Hepatocyte (in vitro differentiated cells): ENCODE data around the gene PTPRM. TPM values are rescaled to one million over a fixed set of nuclear protein-coding genes. Genes with fewer than 3 reads are reported as not detected.

Experiments used
- DNase-seq: peaks from one replicate; pipeline ENCODE4 v3.0.0-alpha.2; 2016; ENCODE audit warnings: low spot score
- H2AFZ ChIP-seq: fragments of 200-600 bp; sonication (generic); 2 replicates; pipeline ENCODE4 v1.6.0; 2016; ENCODE audit warnings: antibody characterized with exemption, mild to moderate bottlenecking
- H3K27ac ChIP-seq: fragments of 200-600 bp; sonication (generic); 2 replicates; pipeline ENCODE4 v1.5.1; 2016; ENCODE audit warnings: mild to moderate bottlenecking
- H3K27me3 ChIP-seq: fragments of 200-600 bp; sonication (generic); 2 replicates; pipeline ENCODE4 v1.6.1; 2016
- H3K36me3 ChIP-seq: fragments of 200-600 bp; sonication (generic); replicated peaks from 2 replicates; pipeline ENCODE4 v1.5.1; 2016; ENCODE audit warnings: low read depth; ENCODE audit not compliant: insufficient read depth
- H3K4me1 ChIP-seq: fragments of 200-600 bp; sonication (generic); 2 replicates; pipeline ENCODE4 v1.5.1; 2016; ENCODE audit warnings: mild to moderate bottlenecking, moderate library complexity; ENCODE audit not compliant: insufficient read depth
- H3K4me2 ChIP-seq: fragments of 200-600 bp; sonication (generic); 2 replicates; pipeline ENCODE4 v1.6.0; 2016
- H3K4me3 ChIP-seq: fragments of 200-600 bp; sonication (generic); 2 replicates; pipeline ENCODE4 v1.5.1; 2016; ENCODE audit warnings: mild to moderate bottlenecking
- H3K79me2 ChIP-seq: fragments of 200-600 bp; sonication (generic); 2 replicates; pipeline ENCODE4 v1.6.0; 2017; ENCODE audit warnings: mild to moderate bottlenecking
- H3K9me2 ChIP-seq: fragments of 200-600 bp; sonication (generic); replicated peaks from 2 replicates; pipeline ENCODE4 v1.6.0; 2017; ENCODE audit warnings: mild to moderate bottlenecking; ENCODE audit not compliant: insufficient read depth
- H3K9me3 ChIP-seq: fragments of 200-600 bp; sonication (generic); 2 replicates; pipeline ENCODE4 v1.5.1; 2016; ENCODE audit warnings: low read depth, mild to moderate bottlenecking
- H4K20me1 ChIP-seq: fragments of 200-600 bp; sonication (generic); 2 replicates; pipeline ENCODE4 v1.6.0; 2016; ENCODE audit warnings: mild to moderate bottlenecking; ENCODE audit not compliant: insufficient read depth, poor library complexity, severe bottlenecking
- EZH2 ChIP-seq: fragments of 200-600 bp; sonication (generic); IDR thresholded peaks from 2 replicates; pipeline ENCODE4 v1.6.1; 2016; ENCODE audit warnings: antibody characterized with exemption, mild to moderate bottlenecking, borderline replicate concordance
- EZH2phosphoT487 ChIP-seq: fragments of 200-600 bp; sonication (generic); IDR thresholded peaks from one replicate; pipeline ENCODE4 v1.6.1; 2018; ENCODE audit warnings: antibody characterized with exemption, mild to moderate bottlenecking, low read depth, moderate library complexity; ENCODE audit not compliant: unreplicated experiment, severe bottlenecking
- WGBS: methylation state at CpG from one replicate; pipeline ENCODE4 v1.1.6; 2016; ENCODE audit warnings: low lambda C conversion rate; ENCODE audit errors: missing lambda C conversion rate; 5-methylcytosine and 5-hydroxymethylcytosine counted together
- polyA plus RNA-seq: library from polyadenylated mRNA; unstranded; fragments of >200 nt; fragmentation: Nextera tagmentation; extraction: Ambion mirVana; gene quantifications from 2 replicates; pipeline ENCODE4 v1.2.1, GENCODE V29; 2016
- total RNA-seq: library from RNA; depleted of rRNA; stranded (reverse); fragments of >200 nt; gene quantifications from 2 replicates; pipeline ENCODE4 v1.2.3, GENCODE V29; 2014
- TF ChIP-seq, protein P1 (sequence below): fragments of 200-600 bp; sonication (generic); IDR thresholded peaks from 2 replicates; pipeline ENCODE4 v1.5.1; 2016; ENCODE audit warnings: antibody characterized with exemption, mild to moderate bottlenecking; ENCODE audit not compliant: poor library complexity

PTPRM gene
- total and polyA plus RNA-seq, 2 experiments from 2014 or later = 26.1 to 47.4 TPM

DNA sequence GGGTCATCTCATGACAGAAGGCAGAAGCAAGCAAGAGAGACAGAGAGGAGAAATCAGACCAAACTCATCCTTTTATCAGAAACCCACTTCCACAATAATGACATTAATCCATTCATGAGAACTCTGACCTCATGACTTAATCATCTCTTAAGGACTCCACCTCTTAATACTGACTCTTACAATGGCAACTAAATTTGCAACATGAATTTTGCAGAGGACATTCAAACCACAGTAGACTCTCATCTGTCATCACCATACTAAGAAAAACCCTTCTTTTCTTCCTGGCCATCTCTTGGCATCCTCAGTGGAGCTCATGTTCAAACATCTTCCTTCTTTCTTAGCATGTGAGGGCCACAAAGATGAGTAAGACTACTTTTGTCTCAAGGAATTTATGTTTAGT lies 565.9 kb downstream of the PTPRM start:
- H2AFZ ChIP-seq = no peak overlapping the region
- no peak for DNase-seq
- no peaks in the 10 kb centered on the region for H3K79me2 ChIP-seq
- no peaks in the 10 kb centered on the region for H3K36me3 ChIP-seq
- no peaks in the 10 kb centered on the region for H3K27me3 ChIP-seq
- H3K27ac ChIP-seq = no peak overlapping the region
- no peaks in the 10 kb centered on the region for H3K4me1 ChIP-seq
- H3K9me3 ChIP-seq = no peaks in the 10 kb centered on the region
- no peak overlapping the region for H3K4me2 ChIP-seq
- TF ChIP-seq, protein P1, sequence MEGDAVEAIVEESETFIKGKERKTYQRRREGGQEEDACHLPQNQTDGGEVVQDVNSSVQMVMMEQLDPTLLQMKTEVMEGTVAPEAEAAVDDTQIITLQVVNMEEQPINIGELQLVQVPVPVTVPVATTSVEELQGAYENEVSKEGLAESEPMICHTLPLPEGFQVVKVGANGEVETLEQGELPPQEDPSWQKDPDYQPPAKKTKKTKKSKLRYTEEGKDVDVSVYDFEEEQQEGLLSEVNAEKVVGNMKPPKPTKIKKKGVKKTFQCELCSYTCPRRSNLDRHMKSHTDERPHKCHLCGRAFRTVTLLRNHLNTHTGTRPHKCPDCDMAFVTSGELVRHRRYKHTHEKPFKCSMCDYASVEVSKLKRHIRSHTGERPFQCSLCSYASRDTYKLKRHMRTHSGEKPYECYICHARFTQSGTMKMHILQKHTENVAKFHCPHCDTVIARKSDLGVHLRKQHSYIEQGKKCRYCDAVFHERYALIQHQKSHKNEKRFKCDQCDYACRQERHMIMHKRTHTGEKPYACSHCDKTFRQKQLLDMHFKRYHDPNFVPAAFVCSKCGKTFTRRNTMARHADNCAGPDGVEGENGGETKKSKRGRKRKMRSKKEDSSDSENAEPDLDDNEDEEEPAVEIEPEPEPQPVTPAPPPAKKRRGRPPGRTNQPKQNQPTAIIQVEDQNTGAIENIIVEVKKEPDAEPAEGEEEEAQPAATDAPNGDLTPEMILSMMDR = no peak
- TF ChIP-seq EZH2phosphoT487 (no peak), EZH2 (no peak)
- no peak overlapping the region for H3K4me3 ChIP-seq
- no peaks in the 10 kb centered on the region for H3K9me2 ChIP-seq
- no peaks in the 10 kb centered on the region for H4K20me1 ChIP-seq

DNA sequence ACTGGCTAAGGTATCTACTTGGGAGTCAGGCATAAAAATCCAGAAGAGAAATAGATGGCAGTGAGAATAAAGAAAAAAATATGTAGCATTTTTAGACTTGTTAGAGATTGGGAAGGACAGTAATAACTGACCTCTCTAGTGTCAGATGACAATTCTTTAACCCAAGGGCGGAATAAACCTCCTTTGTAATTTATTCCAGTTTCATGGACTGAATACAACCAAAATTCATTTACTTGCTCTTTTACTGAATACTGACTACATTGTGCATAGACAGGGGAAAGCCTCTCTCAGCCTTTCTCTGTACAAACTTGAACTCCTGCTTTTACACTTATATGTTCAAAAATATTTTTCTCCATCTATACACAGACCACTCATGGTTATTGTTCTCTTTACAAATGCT lies 566.8 kb downstream of the PTPRM start:
- H3K9me3 ChIP-seq = no peaks in the 10 kb centered on the region

DNA sequence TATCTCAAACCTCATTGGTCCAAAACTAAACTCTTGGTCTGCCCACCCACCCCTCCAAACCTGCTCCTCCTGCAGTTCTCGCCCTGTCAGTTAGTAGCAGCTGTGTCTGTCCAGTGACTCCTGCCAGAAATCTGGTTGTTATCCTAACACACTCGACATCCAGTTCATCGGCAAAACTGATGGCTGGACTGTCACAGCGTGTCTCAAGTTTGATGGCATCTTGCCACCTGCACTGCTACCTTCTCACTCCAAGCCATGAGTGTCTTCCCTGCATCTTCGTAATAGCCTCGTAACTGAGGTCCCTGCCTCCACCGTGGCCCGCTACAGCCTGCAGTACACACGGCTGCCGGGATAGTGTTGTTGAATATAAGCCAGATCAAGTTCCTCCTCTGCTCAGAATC lies 572.0 kb downstream of the PTPRM start:
- no peaks in the 10 kb centered on the region for H4K20me1 ChIP-seq
- H3K4me2 ChIP-seq = no peak overlapping the region
- no peak for DNase-seq
- no peak overlapping the region for H3K4me3 ChIP-seq
- H3K27ac ChIP-seq = no peak overlapping the region
- H2AFZ ChIP-seq = no peak overlapping the region
- H3K4me1 ChIP-seq = no peaks in the 10 kb centered on the region
- 81% methylated on average over 10 of the region's 10 CpGs for WGBS
- H3K79me2 ChIP-seq = no peaks in the 10 kb centered on the region
- H3K9me2 ChIP-seq = no peaks in the 10 kb centered on the region
- no peaks in the 10 kb centered on the region for H3K27me3 ChIP-seq
- no peaks in the 10 kb centered on the region for H3K36me3 ChIP-seq
- no peaks in the 10 kb centered on the region for H3K9me3 ChIP-seq
- TF ChIP-seq EZH2 = no peak
- TF ChIP-seq, protein P1 = no peak
- no peak for TF ChIP-seq EZH2phosphoT487

More for the DNA sequence above, 566.8 kb downstream of the PTPRM start:
- Histone ChIP-seq H3K4me1 (no peaks in the 10 kb centered on the region), H3K9me2 (no peaks in the 10 kb centered on the region), H3K27ac (no peak overlapping the region), H4K20me1 (no peaks in the 10 kb centered on the region), H3K27me3 (no peaks in the 10 kb centered on the region), H2AFZ (no peak overlapping the region), H3K4me2 (no peak overlapping the region), H3K79me2 (no peaks in the 10 kb centered on the region), H3K36me3 (no peaks in the 10 kb centered on the region), H3K4me3 (no peak overlapping the region)
- DNase-seq = no peak
- no peak for TF ChIP-seq EZH2phosphoT487
- no peak for TF ChIP-seq EZH2
- TF ChIP-seq, protein P1 = no peak
- 86% methylated on average over 1 of the region's 1 CpG for WGBS

DNA sequence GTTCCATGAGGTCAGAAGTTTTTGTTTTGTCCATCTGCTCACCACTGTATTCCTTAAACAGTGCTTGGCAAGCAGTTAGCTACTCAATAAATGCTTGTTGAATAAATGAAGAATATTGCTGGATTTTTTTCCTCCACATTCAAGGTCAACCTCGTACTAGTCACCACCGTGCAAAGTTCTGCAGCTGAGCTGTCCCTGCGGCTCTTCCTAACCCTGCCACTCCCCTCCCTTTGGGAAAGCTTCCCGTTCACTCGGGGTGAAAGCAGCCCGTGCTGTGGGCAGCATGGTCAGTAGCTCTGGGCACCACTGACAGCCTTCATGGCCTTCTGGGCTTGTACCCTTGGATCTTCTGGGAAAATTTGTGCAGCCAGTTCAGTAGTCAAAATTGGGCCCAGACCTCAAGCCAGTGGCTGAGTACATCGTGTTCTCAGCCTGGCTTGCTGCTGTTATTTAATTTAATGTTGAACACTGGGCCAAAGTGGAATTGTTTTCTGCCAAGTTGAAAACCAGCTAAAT lies 572.8 kb downstream of the PTPRM start:
- Histone ChIP-seq H3K27me3 (no peaks in the 10 kb centered on the region), H4K20me1 (no peaks in the 10 kb centered on the region), H3K27ac (no peak overlapping the region), H2AFZ (no peak overlapping the region), H3K4me2 (no peak overlapping the region), H3K9me3 (no peaks in the 10 kb centered on the region), H3K4me3 (no peak overlapping the region), H3K4me1 (no peaks in the 10 kb centered on the region), H3K79me2 (no peaks in the 10 kb centered on the region), H3K36me3 (no peaks in the 10 kb centered on the region), H3K9me2 (no peaks in the 10 kb centered on the region)
- DNase-seq = no peak
- TF ChIP-seq EZH2 (no peak), EZH2phosphoT487 (no peak)
- TF ChIP-seq, protein P1 = no peak
- 90% methylated on average over 7 of the region's 7 CpGs for WGBS
